UCSD-AML1 (cell line): Measurements from ENCODE around the gene CADM1.
"Not testable (repeated sequence)": the region's sequence is repeated elsewhere in the genome, so short reads cannot be mapped to it uniquely, and the experiment has no call there.

Experiments
- DNase-seq: peaks from one replicate; lab custom pipeline; 2025; ENCODE audit not compliant: unreplicated experiment; lab: John Stamatoyannopoulos, UW

Gene CADM1

GRCh38 chr11:115481528-115481927 is 22.7 kb downstream of the CADM1 start:
- no peak for DNase-seq

- no peak for DNase-seq
Observed at GRCh38 chr11:115480611-115481010, 23.6 kb downstream of the CADM1 start.

- no peak for DNase-seq
Observed at GRCh38 chr11:115477410-115477809, 26.8 kb downstream of the CADM1 start.

- no peak for DNase-seq
Observed at GRCh38 chr11:115476463-115477286, 27.5 kb downstream of the CADM1 start.

- DNase-seq, result no peak
Observed at GRCh38 chr11:115475564-115475963, 28.7 kb downstream of the CADM1 start.

- DNase-seq, result not testable (repeated sequence)
Observed at GRCh38 chr11:115474306-115474705, 29.9 kb downstream of the CADM1 start.

GRCh38 chr11:115473167-115473566 is 31.0 kb downstream of the CADM1 start:
- no peak for DNase-seq

GRCh38 chr11:115471367-115471766 is 32.8 kb downstream of the CADM1 start:
- no peak for DNase-seq

GRCh38 chr11:115470928-115471327 is 33.3 kb downstream of the CADM1 start:
- DNase-seq, result no peak

GRCh38 chr11:115469361-115469760 is 34.9 kb downstream of the CADM1 start:
- no peak for DNase-seq

GRCh38 chr11:115466122-115466521 is 38.1 kb downstream of the CADM1 start:
- DNase-seq, result no peak

- no peak for DNase-seq
Observed at GRCh38 chr11:115464269-115464668, 39.9 kb downstream of the CADM1 start.

GRCh38 chr11:115463606-115464005 is 40.6 kb downstream of the CADM1 start:
- DNase-seq, result no peak

GRCh38 chr11:115462757-115463156 is 41.5 kb downstream of the CADM1 start:
- DNase-seq, result no peak

GRCh38 chr11:115462004-115462541 is 42.1 kb downstream of the CADM1 start:
- no peak for DNase-seq

GRCh38 chr11:115460512-115460911 is 43.7 kb downstream of the CADM1 start:
- no peak for DNase-seq

- DNase-seq, result no peak
Observed at GRCh38 chr11:115459563-115459962, 44.7 kb downstream of the CADM1 start.

GRCh38 chr11:115458877-115459276 is 45.3 kb downstream of the CADM1 start:
- no peak for DNase-seq

GRCh38 chr11:115456019-115456418 is 48.2 kb downstream of the CADM1 start:
- DNase-seq, result no peak

GRCh38 chr11:115455613-115456012 is 48.6 kb downstream of the CADM1 start:
- no peak for DNase-seq

GRCh38 chr11:115454525-115454924 is 49.7 kb downstream of the CADM1 start:
- no peak for DNase-seq

GRCh38 chr11:115453693-115454490 is 50.3 kb downstream of the CADM1 start:
- no peak for DNase-seq
